PC-9 (cell line): Measurements from ENCODE around the gene SYDE1. TPM values are rescaled to one million over a fixed set of nuclear protein-coding genes. Genes with fewer than 3 reads are reported as not detected.
A peak's percentile ranks its signal among the peaks of the same experiment; 100 is the strongest.

Experiments used
- BruUV-seq: library from RNA; stranded (reverse); fragments of 400-500 nt; replicated peaks from 2 replicates; lab custom pipeline; 2021; lab: Mats Ljungman, UMichigan
- CTCF ChIA-PET: fragments of 300-600 bp; sonication (Branson Sonifier 250); formaldehyde crosslinking; loops from one replicate; lab custom pipeline; 2022; ENCODE audit warnings: antibody characterized with exemption; lab: Charles Lee
- POLR2A ChIA-PET: fragments of 300-600 bp; sonication (Branson Sonifier 250); formaldehyde crosslinking; loops from one replicate; lab custom pipeline; 2022; ENCODE audit warnings: antibody characterized with exemption; ENCODE audit not compliant: unreplicated experiment; lab: Charles Lee
- DNase-seq, 2 experiments: peaks; one replicate each; pipeline versions ENCODE4 v3.0.0 to v3.0.0-alpha.2; 2015 to 2022; ENCODE audit warnings: mixed read lengths in 1 of 2
- H2AFZ ChIP-seq: fragments of 200-600 bp; sonication (generic); 2 replicates; pipeline ENCODE4 v1.8.1; 2017; ENCODE audit warnings: antibody characterized with exemption
- H3F3A ChIP-seq: fragments of 200-600 bp; sonication (generic); 2 replicates; pipeline ENCODE4 v1.8.1; 2017; ENCODE audit warnings: antibody characterized with exemption, mild to moderate bottlenecking, low read depth; ENCODE audit not compliant: insufficient read depth
- H3K27ac ChIP-seq: fragments of 200-600 bp; sonication (generic); 2 replicates; pipeline ENCODE4 v1.6.1; 2016; ENCODE audit warnings: mixed run types
- H3K27me3 ChIP-seq: fragments of 200-600 bp; sonication (generic); 2 replicates; pipeline ENCODE4 v1.6.1; 2016; ENCODE audit warnings: low read depth, mixed run types; ENCODE audit not compliant: insufficient read depth
- H3K36me3 ChIP-seq: fragments of 200-600 bp; sonication (generic); 2 replicates; pipeline ENCODE4 v1.6.1; 2016; ENCODE audit warnings: low read depth, mixed run types
- H3K4me1 ChIP-seq: fragments of 200-600 bp; sonication (generic); replicated peaks from 2 replicates; pipeline ENCODE4 v1.6.1; 2016; ENCODE audit warnings: mixed run types; ENCODE audit not compliant: insufficient read depth
- H3K4me2 ChIP-seq: fragments of 200-600 bp; sonication (generic); 2 replicates; pipeline ENCODE4 v1.6.1; 2017; ENCODE audit warnings: mixed run types
- H3K4me3 ChIP-seq: fragments of 200-600 bp; sonication (generic); 2 replicates; pipeline ENCODE4 v1.6.1; 2016; ENCODE audit warnings: mixed run types
- H3K79me2 ChIP-seq: fragments of 200-600 bp; sonication (generic); 2 replicates; pipeline ENCODE4 v1.6.1; 2017; ENCODE audit warnings: low read depth, mixed run types
- H3K9me2 ChIP-seq: fragments of 200-600 bp; sonication (generic); 2 replicates; pipeline ENCODE4 v1.8.1; 2017; ENCODE audit warnings: mild to moderate bottlenecking; ENCODE audit not compliant: insufficient read depth
- H3K9me3 ChIP-seq: fragments of 200-600 bp; sonication (generic); 2 replicates; pipeline ENCODE4 v1.8.1; 2016; ENCODE audit warnings: low read depth; ENCODE audit not compliant: insufficient read depth
- H4K20me1 ChIP-seq: fragments of 200-600 bp; sonication (generic); 2 replicates; pipeline ENCODE4 v1.8.1; 2017; ENCODE audit not compliant: insufficient read depth
- EZH2 ChIP-seq: fragments of 200-600 bp; sonication (generic); IDR thresholded peaks from 2 replicates; pipeline ENCODE4 v1.8.0; 2017; ENCODE audit warnings: antibody characterized with exemption, low read depth
- intact Hi-C: fragments of 100-400 bp; cut with micrococcal nuclease; formaldehyde crosslinking; loops from one replicate; pipeline ENCODE4 v1.10.0; 2022; ENCODE audit not compliant: unreplicated experiment
- total RNA-seq: library from RNA; stranded (reverse); gene quantifications from 2 replicates; pipeline ENCODE4 v1.2.3, GENCODE V29; 2021
- TF ChIP-seq, protein P1 (sequence below): fragments of 200-600 bp; sonication (generic); conservative IDR thresholded peaks from 2 replicates; pipeline ENCODE4 v1.6.1; 2017; ENCODE audit warnings: mixed run types, antibody characterized with exemption, mild to moderate bottlenecking, moderate library complexity

Gene SYDE1
- total RNA-seq, 1 experiment from 2014 or later, result 2.7 TPM

DNA sequence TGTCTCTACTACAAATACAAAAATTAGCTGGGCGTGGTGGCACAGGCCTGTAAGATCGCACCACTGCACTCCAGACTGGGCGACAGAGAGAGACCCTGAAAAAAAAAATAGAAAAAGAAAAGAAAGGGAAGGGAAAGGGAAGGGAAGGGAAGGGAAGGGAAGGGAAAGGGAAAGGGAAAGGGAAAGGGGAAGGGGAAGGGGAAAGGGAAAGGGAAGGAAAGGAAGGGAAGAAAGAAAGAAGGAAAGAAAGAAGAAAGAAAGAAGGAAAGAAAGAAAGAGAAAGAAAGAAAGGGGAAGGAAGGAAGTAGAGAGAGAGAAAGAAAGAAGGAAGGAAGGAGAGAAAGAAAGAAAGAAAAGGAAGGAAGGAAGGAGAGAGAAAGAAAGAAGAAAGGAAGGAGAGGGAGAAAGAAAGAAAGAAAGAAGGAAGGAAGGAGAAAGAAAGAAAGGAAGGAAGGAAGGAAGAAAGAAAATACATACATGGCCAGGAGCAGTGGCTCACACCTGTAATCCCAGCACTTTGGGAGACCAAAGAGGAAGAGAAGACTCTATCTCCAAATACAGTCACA is 8.1 kb upstream of the SYDE1 start:
- Histone ChIP-seq H3K9me3 (peaks cover 6% of the 10 kb centered on the region), H3K4me2 (no peak overlapping the region), H3F3A (0 out of 2 replicates have a peak, but pooled peaks cover 4% of the 10 kb centered on the region), H3K4me1 (peaks cover 5% of the 10 kb centered on the region; the same call in 1 of the 2 replicates), H3K27me3 (no peaks in the 10 kb centered on the region), H3K79me2 (no peaks in the 10 kb centered on the region), H2AFZ (no peak overlapping the region), H3K36me3 (no peaks in the 10 kb centered on the region), H3K27ac (no peak overlapping the region), H3K4me3 (no peak overlapping the region), H4K20me1 (no peaks in the 10 kb centered on the region), H3K9me2 (no peaks in the 10 kb centered on the region)
- intact Hi-C loops, result no loop called here
- no peak for DNase-seq
- POLR2A ChIA-PET, result no interaction called here
- BruUV-seq, result no TSS peak
- no peak for TF ChIP-seq EZH2
- TF ChIP-seq, protein P1, sequence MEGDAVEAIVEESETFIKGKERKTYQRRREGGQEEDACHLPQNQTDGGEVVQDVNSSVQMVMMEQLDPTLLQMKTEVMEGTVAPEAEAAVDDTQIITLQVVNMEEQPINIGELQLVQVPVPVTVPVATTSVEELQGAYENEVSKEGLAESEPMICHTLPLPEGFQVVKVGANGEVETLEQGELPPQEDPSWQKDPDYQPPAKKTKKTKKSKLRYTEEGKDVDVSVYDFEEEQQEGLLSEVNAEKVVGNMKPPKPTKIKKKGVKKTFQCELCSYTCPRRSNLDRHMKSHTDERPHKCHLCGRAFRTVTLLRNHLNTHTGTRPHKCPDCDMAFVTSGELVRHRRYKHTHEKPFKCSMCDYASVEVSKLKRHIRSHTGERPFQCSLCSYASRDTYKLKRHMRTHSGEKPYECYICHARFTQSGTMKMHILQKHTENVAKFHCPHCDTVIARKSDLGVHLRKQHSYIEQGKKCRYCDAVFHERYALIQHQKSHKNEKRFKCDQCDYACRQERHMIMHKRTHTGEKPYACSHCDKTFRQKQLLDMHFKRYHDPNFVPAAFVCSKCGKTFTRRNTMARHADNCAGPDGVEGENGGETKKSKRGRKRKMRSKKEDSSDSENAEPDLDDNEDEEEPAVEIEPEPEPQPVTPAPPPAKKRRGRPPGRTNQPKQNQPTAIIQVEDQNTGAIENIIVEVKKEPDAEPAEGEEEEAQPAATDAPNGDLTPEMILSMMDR, result no peak
- CTCF ChIA-PET, result no interaction called here

DNA sequence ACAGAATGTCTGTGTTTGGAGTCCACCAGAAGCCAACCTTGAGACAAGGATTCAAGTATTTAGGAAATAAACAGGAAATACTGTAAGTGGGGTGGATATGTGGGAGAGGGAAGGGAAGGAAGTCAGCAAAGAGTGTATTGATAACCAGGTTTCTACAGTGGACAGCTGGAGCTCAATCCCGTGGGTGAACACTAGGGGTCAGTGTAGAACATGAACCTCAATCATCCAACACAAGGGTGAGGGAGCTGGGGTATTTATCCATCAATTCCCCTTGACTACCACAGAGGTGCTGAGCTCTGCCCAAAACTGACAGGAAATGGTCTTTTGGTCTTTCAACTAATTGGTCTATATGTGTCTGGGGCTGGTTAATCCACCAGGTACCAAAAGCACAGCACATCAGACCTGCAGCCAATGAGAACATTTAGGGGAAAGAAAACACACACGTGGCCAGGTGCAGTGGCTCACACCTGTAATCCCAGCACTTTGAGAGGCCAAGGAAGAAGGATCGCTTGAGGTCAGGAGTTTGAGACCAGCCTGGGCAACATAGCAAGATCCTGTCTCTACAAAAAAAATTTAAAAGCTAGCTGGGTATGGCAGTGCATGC is 5.6 kb upstream of the SYDE1 start:
- no peaks in the 10 kb centered on the region for H3K27me3 ChIP-seq
- no peak overlapping the region for H3K4me2 ChIP-seq
- DNase-seq, result peak in 1 of 2 experiments; percentile 34
- ChIA-PET CTCF (interaction anchor here (0.5 to 1.5 kb wide), 7 partner anchors 10 to 462 kb away, joined by 3 to 10 read pairs (median 3); no protein-coding TSS in a partner anchor), POLR2A (interaction anchor here (0.7 kb wide), 1 partner anchor 1592 kb away, joined by 6 read pairs; no protein-coding TSS in a partner anchor)
- peaks cover 8% of the 10 kb centered on the region; the same call in 1 of the 2 replicates for H3K4me1 ChIP-seq
- H3K79me2 ChIP-seq, result no peaks in the 10 kb centered on the region
- no TSS peak for BruUV-seq
- no peak overlapping the region for H3K4me3 ChIP-seq
- no peak for TF ChIP-seq EZH2
- TF ChIP-seq, protein P1, result peak; percentile 85
- H3K9me3 ChIP-seq, result peaks cover 15% of the 10 kb centered on the region
- H3K9me2 ChIP-seq, result no peaks in the 10 kb centered on the region
- no peak overlapping the region for H2AFZ ChIP-seq
- no peaks in the 10 kb centered on the region for H4K20me1 ChIP-seq
- H3K27ac ChIP-seq, result no peak overlapping the region
- no peaks in the 10 kb centered on the region for H3F3A ChIP-seq
- no peaks in the 10 kb centered on the region for H3K36me3 ChIP-seq
- intact Hi-C loops, result loop anchor here (2.0 to 10.0 kb wide), 2 partner anchors 49 to 153 kb away; no protein-coding TSS in a partner anchor

DNA sequence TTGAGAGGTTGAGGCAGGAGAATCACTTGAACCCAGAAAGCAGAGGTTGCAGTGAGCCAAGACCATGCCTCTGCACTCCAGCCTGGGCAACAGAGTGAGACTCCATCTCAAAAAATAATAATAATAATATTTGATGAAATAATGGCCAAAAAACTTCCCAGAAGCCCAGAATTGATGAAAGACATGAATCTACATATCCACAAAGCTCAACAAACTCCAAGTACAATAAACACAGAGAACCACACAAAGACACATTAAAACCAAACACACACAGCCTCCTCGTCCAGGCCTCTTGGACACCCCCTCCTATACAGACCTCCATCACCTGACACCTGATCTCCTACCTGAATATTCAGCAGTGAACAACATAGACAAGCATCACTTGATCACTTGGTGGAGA is 3.2 kb upstream of the SYDE1 start:
- H4K20me1 ChIP-seq, result no peaks in the 10 kb centered on the region
- intact Hi-C loops, result loop anchor here (10.0 kb wide), 1 partner anchor 151 kb away; no protein-coding TSS in a partner anchor
- peaks cover 16% of the 10 kb centered on the region; the same call in 1 of the 2 replicates for H3F3A ChIP-seq
- no peaks in the 10 kb centered on the region for H3K36me3 ChIP-seq
- peaks cover 10% of the 10 kb centered on the region; the same call in 1 of the 2 replicates for H3K4me1 ChIP-seq
- no TSS peak for BruUV-seq
- no peak overlapping the region for H3K4me2 ChIP-seq
- TF ChIP-seq EZH2, result no peak
- TF ChIP-seq, protein P1, result no peak
- no peaks in the 10 kb centered on the region for H3K9me2 ChIP-seq
- H2AFZ ChIP-seq, result no peak overlapping the region
- H3K79me2 ChIP-seq, result no peaks in the 10 kb centered on the region
- H3K9me3 ChIP-seq, result peaks cover 15% of the 10 kb centered on the region
- no peak overlapping the region for H3K4me3 ChIP-seq
- ChIA-PET POLR2A (no interaction called here), CTCF (no interaction called here)
- H3K27me3 ChIP-seq, result no peaks in the 10 kb centered on the region
- DNase-seq, result no peak
- no peak overlapping the region for H3K27ac ChIP-seq
